ENCODE results near the gene FILIP1L.

FILIP1L gene

GRCh38 chr3:100081311-100081710 is 33.0 kb downstream of the FILIP1L start:
- DNase-seq (ENCODE audit: low read depth), result no peak
- no peak overlapping the region for H3K4me3 ChIP-seq (ENCODE audit: low read depth, low read length)

GRCh38 chr3:100080573-100080972 is 33.7 kb downstream of the FILIP1L start:
- H3K4me3 ChIP-seq (ENCODE audit: low read depth, low read length), result no peak overlapping the region
- DNase-seq (ENCODE audit: low read depth), result no peak

GRCh38 chr3:100079328-100079727 is 35.0 kb downstream of the FILIP1L start:
- H3K4me3 ChIP-seq (ENCODE audit: low read depth, low read length), result no peak overlapping the region
- no peak for DNase-seq (ENCODE audit: low read depth)

GRCh38 chr3:100076731-100077529 is 37.4 kb downstream of the FILIP1L start:
- no peak overlapping the region for H3K4me3 ChIP-seq (ENCODE audit: low read depth, low read length)
- no peak for DNase-seq (ENCODE audit: low read depth)

GRCh38 chr3:100075851-100076730 is 38.2 kb downstream of the FILIP1L start:
- H3K4me3 ChIP-seq (ENCODE audit: low read depth, low read length), result no peak overlapping the region
- DNase-seq (ENCODE audit: low read depth), result no peak

- H3K4me3 ChIP-seq (ENCODE audit: low read depth, low read length), result no peak overlapping the region
- DNase-seq (ENCODE audit: low read depth), result no peak
Observed at GRCh38 chr3:100075196-100075595, 39.1 kb downstream of the FILIP1L start.

GRCh38 chr3:100073714-100074307 is 40.5 kb downstream of the FILIP1L start:
- H3K4me3 ChIP-seq (ENCODE audit: low read depth, low read length), result no peak overlapping the region
- DNase-seq (ENCODE audit: low read depth), result peak; percentile 84

GRCh38 chr3:100073049-100073713 is 41.1 kb downstream of the FILIP1L start:
- DNase-seq (ENCODE audit: low read depth), result no peak
- no peak overlapping the region for H3K4me3 ChIP-seq (ENCODE audit: low read depth, low read length)

- no peak overlapping the region for H3K4me3 ChIP-seq (ENCODE audit: low read depth, low read length)
- DNase-seq (ENCODE audit: low read depth), result peak; percentile 31
Observed at GRCh38 chr3:100072326-100073048, 41.8 kb downstream of the FILIP1L start.

- no peak overlapping the region for H3K4me3 ChIP-seq (ENCODE audit: low read depth, low read length)
Observed at GRCh38 chr3:100069472-100069871, 44.8 kb downstream of the FILIP1L start.

GRCh38 chr3:100068826-100069225 is 45.5 kb downstream of the FILIP1L start:
- no peak overlapping the region for H3K4me3 ChIP-seq (ENCODE audit: low read depth, low read length)
- DNase-seq (ENCODE audit: low read depth), result peak; percentile 47

More at GRCh38 chr3:100069472-100069871, 44.8 kb downstream of the FILIP1L start:
- DNase-seq (ENCODE audit: low read depth), result no peak

GRCh38 chr3:100067589-100067988 is 46.7 kb downstream of the FILIP1L start:
- DNase-seq (ENCODE audit: low read depth), result no peak
- no peak overlapping the region for H3K4me3 ChIP-seq (ENCODE audit: low read depth, low read length)

- no peak for DNase-seq (ENCODE audit: low read depth)
- H3K4me3 ChIP-seq (ENCODE audit: low read depth, low read length), result no peak overlapping the region
Observed at GRCh38 chr3:100063929-100064461, 50.3 kb downstream of the FILIP1L start.

- no peak overlapping the region for H3K4me3 ChIP-seq (ENCODE audit: low read depth, low read length)
- DNase-seq (ENCODE audit: low read depth), result no peak
Observed at GRCh38 chr3:100062665-100063064, 51.6 kb downstream of the FILIP1L start.

GRCh38 chr3:100060685-100061484 is 53.4 kb downstream of the FILIP1L start:
- DNase-seq (ENCODE audit: low read depth), result no peak
- no peak overlapping the region for H3K4me3 ChIP-seq (ENCODE audit: low read depth, low read length)

GRCh38 chr3:100059472-100059871 is 54.8 kb downstream of the FILIP1L start:
- DNase-seq (ENCODE audit: low read depth), result no peak
- no peak overlapping the region for H3K4me3 ChIP-seq (ENCODE audit: low read depth, low read length)

- no peak for DNase-seq (ENCODE audit: low read depth)
- no peak overlapping the region for H3K4me3 ChIP-seq (ENCODE audit: low read depth, low read length)
Observed at GRCh38 chr3:100057716-100058575, 56.4 kb downstream of the FILIP1L start.
